Lower leg skin (tissue), 3 donors: ENCODE results near the gene DEGS2.

Experiments
- POLR2A ChIP-seq, 2 donors: fragments of 450-650 bp; IDR thresholded peaks; one replicate each; pipeline ENCODE4 v1.6.1; 2016 to 2017; ENCODE audit warnings: antibody characterized with exemption in 2 of 2, mild to moderate bottlenecking in 1 of 2, moderate library complexity in 1 of 2
- TF ChIP-seq, protein P1 (sequence below), 3 donors: fragments of 450-650 bp; IDR thresholded peaks; one replicate each; pipeline ENCODE4 v1.5.1; 2016; ENCODE audit warnings: antibody characterized with exemption in 3 of 3, mild to moderate bottlenecking in 3 of 3, moderate library complexity in 2 of 3

GRCh38 chr14:100152091-100152490, 7.4 kb downstream of the DEGS2 start:
- no peak for TF ChIP-seq POLR2A (IDR thresholded peaks at IDR 0.05)
- TF ChIP-seq, protein P1, sequence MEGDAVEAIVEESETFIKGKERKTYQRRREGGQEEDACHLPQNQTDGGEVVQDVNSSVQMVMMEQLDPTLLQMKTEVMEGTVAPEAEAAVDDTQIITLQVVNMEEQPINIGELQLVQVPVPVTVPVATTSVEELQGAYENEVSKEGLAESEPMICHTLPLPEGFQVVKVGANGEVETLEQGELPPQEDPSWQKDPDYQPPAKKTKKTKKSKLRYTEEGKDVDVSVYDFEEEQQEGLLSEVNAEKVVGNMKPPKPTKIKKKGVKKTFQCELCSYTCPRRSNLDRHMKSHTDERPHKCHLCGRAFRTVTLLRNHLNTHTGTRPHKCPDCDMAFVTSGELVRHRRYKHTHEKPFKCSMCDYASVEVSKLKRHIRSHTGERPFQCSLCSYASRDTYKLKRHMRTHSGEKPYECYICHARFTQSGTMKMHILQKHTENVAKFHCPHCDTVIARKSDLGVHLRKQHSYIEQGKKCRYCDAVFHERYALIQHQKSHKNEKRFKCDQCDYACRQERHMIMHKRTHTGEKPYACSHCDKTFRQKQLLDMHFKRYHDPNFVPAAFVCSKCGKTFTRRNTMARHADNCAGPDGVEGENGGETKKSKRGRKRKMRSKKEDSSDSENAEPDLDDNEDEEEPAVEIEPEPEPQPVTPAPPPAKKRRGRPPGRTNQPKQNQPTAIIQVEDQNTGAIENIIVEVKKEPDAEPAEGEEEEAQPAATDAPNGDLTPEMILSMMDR (IDR thresholded peaks at IDR 0.05), result no peak
